Esophagus (tissue), 2 donors: Measurements from ENCODE around the gene MYO7A. TPM values are rescaled to one million over a fixed set of nuclear protein-coding genes. Genes with fewer than 3 reads are reported as not detected.

Experiments used
- H3K27ac ChIP-seq, 2 donors: one replicate each; pipeline ENCODE4 v1.5.1; 2013; ENCODE audit warnings: low read depth in 2 of 2, mild to moderate bottlenecking in 2 of 2, inconsistent platforms in 1 of 2, low read length in 1 of 2, moderate library complexity in 1 of 2
- H3K27me3 ChIP-seq, 2 donors: one replicate each; pipeline ENCODE4 v1.6.1; 2013; ENCODE audit warnings: low read length in 2 of 2, control low read depth in 1 of 2, mild to moderate bottlenecking in 1 of 2; ENCODE audit not compliant: insufficient read depth in 2 of 2, control insufficient read depth in 1 of 2
- H3K36me3 ChIP-seq, 2 donors: one replicate each; pipeline ENCODE4 v1.6.1; 2013; ENCODE audit warnings: low read length in 1 of 2; ENCODE audit not compliant: control insufficient read depth in 2 of 2, insufficient read depth in 2 of 2
- H3K4me1 ChIP-seq, 2 donors: one replicate each; pipeline ENCODE4 v1.6.1; 2013; ENCODE audit warnings: low read length in 1 of 2; ENCODE audit not compliant: control insufficient read depth in 2 of 2, insufficient read depth in 2 of 2
- H3K4me3 ChIP-seq, 2 donors: one replicate each; pipeline ENCODE4 v1.5.1; 2013; ENCODE audit warnings: low read length in 2 of 2, mild to moderate bottlenecking in 2 of 2, low read depth in 1 of 2, moderate library complexity in 1 of 2
- H3K9me3 ChIP-seq, 2 donors: one replicate each; pipeline ENCODE4 v1.6.1; 2013; ENCODE audit warnings: mild to moderate bottlenecking in 2 of 2, low read depth in 1 of 2, low read length in 1 of 2, moderate library complexity in 1 of 2; ENCODE audit not compliant: control insufficient read depth in 2 of 2, insufficient read depth in 1 of 2
- WGBS, 2 donors: extraction: QIAGEN DNeasy Blood & Tissue Kit; methylation state at CpG; one replicate each; pipeline ENCODE4 v1.1.7; 2013; 5-methylcytosine and 5-hydroxymethylcytosine counted together
- polyA plus RNA-seq, 2 donors: library from polyadenylated mRNA; stranded (reverse); fragments of 200-250 nt; gene quantifications; one replicate each; pipeline ENCODE4 v1.2.3, GENCODE V29; 2013
- donor health status: healthy with polysubstance abuse.
- donor health status: Bipolar disorder and iron deficiency.

Gene MYO7A
- polyA plus RNA-seq, 2 donors: 1.1 to 1.2 TPM

- no peaks in the 10 kb centered on the region for H3K9me3 ChIP-seq
- H3K27me3 ChIP-seq: no peaks in the 10 kb centered on the region
- no peak overlapping the region for H3K27ac ChIP-seq
- WGBS, 2 donors: 77 to 81% methylated on average over 8 of the region's 8 CpGs
- no peaks in the 10 kb centered on the region for H3K4me1 ChIP-seq
- no peak overlapping the region for H3K4me3 ChIP-seq
- no peaks in the 10 kb centered on the region for H3K36me3 ChIP-seq
Measured at GRCh38 chr11:77167791-77168190, 39.7 kb downstream of the MYO7A start.

DNA sequence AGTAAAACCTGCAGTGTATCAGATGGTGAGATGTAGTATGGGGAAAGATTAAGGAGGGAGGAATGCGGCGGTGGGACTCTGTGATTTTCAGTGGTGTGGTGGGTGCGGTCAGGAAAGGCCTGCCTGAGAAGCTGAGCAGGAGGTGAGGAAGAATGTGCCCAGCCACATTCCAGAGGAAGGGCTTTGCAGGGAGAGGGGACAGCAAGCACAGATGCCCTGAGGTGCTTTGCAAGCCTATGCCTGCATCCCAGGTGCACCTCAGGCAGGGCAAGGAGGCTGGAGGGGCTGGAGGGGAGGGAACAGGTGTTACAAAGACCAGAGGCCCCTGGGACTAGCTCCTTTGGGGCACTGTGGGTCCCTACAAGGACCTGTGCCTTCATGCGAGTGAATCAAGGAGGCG is 42.1 kb downstream of the MYO7A start:
- Histone ChIP-seq H3K27me3 (no peaks in the 10 kb centered on the region), H3K36me3 (no peaks in the 10 kb centered on the region)
- 87 to 96% methylated on average over 5 of the region's 5 CpGs for WGBS, 2 donors

DNA sequence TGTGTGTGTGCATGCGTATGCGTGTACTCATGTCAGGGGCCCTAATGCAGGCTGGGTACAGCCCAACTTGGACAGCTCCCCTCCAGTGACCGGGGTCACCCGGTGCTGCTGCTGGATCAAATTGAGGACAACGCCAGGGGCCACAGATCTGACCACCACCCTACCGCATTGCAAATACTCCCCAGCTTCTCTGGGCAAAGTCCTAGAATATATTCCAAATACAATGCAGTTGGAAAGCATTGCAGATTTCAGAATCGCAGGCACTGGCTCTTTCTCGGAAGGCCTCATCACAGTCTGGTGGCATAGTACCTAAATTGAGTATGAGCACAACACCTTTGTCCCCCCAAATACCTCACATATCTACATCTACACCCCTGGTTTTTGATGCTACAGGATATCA is 43.2 kb downstream of the MYO7A start:
- Histone ChIP-seq H3K36me3 (no peaks in the 10 kb centered on the region), H3K27me3 (no peaks in the 10 kb centered on the region), H3K9me3 (no peaks in the 10 kb centered on the region), H3K4me1 (no peaks in the 10 kb centered on the region), H3K4me3 (no peak overlapping the region), H3K27ac (no peak overlapping the region)
- WGBS, 2 donors: 93 to 96% methylated on average over 8 of the region's 8 CpGs

More for the DNA sequence above, 42.1 kb downstream of the MYO7A start:
- Histone ChIP-seq H3K4me3 (no peak overlapping the region), H3K9me3 (no peaks in the 10 kb centered on the region), H3K27ac (no peak overlapping the region), H3K4me1 (no peaks in the 10 kb centered on the region)

DNA sequence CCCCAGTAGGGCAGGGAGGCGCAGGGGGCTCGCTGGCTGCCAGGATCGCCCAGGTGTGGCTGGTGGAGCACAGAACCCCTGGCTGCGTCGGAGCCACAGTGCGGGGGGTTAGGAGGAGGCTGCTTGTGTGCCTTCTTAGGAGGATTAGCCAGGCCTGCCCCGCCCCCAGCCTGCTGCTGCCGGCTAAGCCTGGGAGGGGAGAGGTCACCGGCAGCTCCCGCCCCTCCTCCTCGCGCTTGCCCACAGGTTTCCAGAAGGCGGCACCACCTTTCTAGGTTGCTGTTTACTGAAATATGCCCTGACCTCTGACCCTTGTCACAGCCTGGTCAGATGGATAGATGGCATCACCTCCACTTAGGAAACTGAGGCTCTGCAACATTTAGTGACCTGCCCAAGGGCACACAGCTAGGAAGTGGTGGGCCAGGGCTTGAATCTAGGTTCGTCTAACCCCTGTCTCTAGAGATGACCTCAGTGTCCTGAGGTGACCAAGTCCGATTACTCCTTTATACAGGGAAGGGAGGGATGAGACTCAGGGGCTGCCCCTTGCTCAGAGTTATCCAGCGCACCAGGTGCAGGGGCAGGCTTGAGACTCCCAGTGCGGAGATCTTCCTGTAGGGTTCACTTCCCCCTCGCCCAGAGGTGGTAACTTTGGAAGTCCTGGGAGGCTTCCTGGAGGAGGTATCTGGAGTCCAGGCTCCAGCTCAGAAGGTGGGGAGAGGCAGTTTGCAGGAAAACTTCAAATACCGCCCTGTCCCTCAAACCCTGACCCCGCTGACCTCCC is 44.0 kb downstream of the MYO7A start:
- Histone ChIP-seq H3K4me3 (no peak overlapping the region), H3K27me3 (no peaks in the 10 kb centered on the region), H3K27ac (no peak overlapping the region), H3K4me1 (no peaks in the 10 kb centered on the region), H3K9me3 (no peaks in the 10 kb centered on the region), H3K36me3 (no peaks in the 10 kb centered on the region)
- WGBS, 2 donors: 66 to 68% methylated on average over 20 of the region's 20 CpGs

- Histone ChIP-seq H3K27me3 (no peaks in the 10 kb centered on the region), H3K27ac (no peak overlapping the region), H3K36me3 (no peaks in the 10 kb centered on the region), H3K4me3 (no peak overlapping the region), H3K9me3 (no peaks in the 10 kb centered on the region), H3K4me1 (no peaks in the 10 kb centered on the region)
- 70 to 80% methylated on average over 16 of the region's 16 CpGs for WGBS, 2 donors
Measured at GRCh38 chr11:77172666-77172982, 44.6 kb downstream of the MYO7A start.

GRCh38 chr11:77173494-77173893 is 45.4 kb downstream of the MYO7A start:
- H3K4me1 ChIP-seq: no peaks in the 10 kb centered on the region

GRCh38 chr11:77174559-77174958 is 46.5 kb downstream of the MYO7A start:
- Histone ChIP-seq H3K27ac (no peak overlapping the region), H3K4me3 (no peak overlapping the region), H3K4me1 (no peaks in the 10 kb centered on the region), H3K9me3 (no peaks in the 10 kb centered on the region), H3K27me3 (no peaks in the 10 kb centered on the region), H3K36me3 (no peaks in the 10 kb centered on the region)
- WGBS, 2 donors: 82 to 89% methylated on average over 16 of the region's 16 CpGs

More at GRCh38 chr11:77173494-77173893, 45.4 kb downstream of the MYO7A start:
- Histone ChIP-seq H3K4me3 (no peak overlapping the region), H3K27me3 (no peaks in the 10 kb centered on the region), H3K27ac (no peak overlapping the region), H3K36me3 (no peaks in the 10 kb centered on the region), H3K9me3 (no peaks in the 10 kb centered on the region)
- WGBS, 2 donors: 77% methylated on average over 10 of the region's 10 CpGs

GRCh38 chr11:77175021-77175842 is 47.2 kb downstream of the MYO7A start:
- 80 to 83% methylated on average over 15 of the region's 15 CpGs for WGBS, 2 donors
- Histone ChIP-seq H3K4me3 (no peak overlapping the region), H3K36me3 (no peaks in the 10 kb centered on the region), H3K9me3 (no peaks in the 10 kb centered on the region), H3K27me3 (no peaks in the 10 kb centered on the region), H3K27ac (no peak overlapping the region), H3K4me1 (no peaks in the 10 kb centered on the region)

GRCh38 chr11:77175869-77176539 is 48.0 kb downstream of the MYO7A start:
- no peaks in the 10 kb centered on the region for H3K9me3 ChIP-seq
- no peaks in the 10 kb centered on the region for H3K27me3 ChIP-seq
- no peaks in the 10 kb centered on the region for H3K4me1 ChIP-seq
- no peak overlapping the region for H3K27ac ChIP-seq
- no peak overlapping the region for H3K4me3 ChIP-seq
- WGBS, 2 donors: 66 to 71% methylated on average over 12 of the region's 12 CpGs
- H3K36me3 ChIP-seq: no peaks in the 10 kb centered on the region
